H9 (cell line): ENCODE measurements around the gene HIVEP1. TPM values are rescaled to one million over a fixed set of nuclear protein-coding genes. Genes with fewer than 3 reads are reported as not detected.

Experiments
- DNase-seq: peaks from one replicate; pipeline ENCODE4 v3.0.0-alpha.2; 2017
- H2AFZ ChIP-seq: one replicate; pipeline ENCODE4 v1.6.1; 2013; ENCODE audit warnings: mild to moderate bottlenecking, low read length, control low read depth, moderate library complexity
- H2AK5ac ChIP-seq: 2 replicates; pipeline ENCODE4 v1.6.1; 2013; ENCODE audit warnings: low read length, control low read depth, mixed read lengths; ENCODE audit not compliant: insufficient read length
- H2BK120ac ChIP-seq: one replicate; pipeline ENCODE4 v1.6.1; 2013; ENCODE audit warnings: low read depth, mild to moderate bottlenecking, low read length, control low read depth, inconsistent platforms; ENCODE audit not compliant: poor library complexity, severe bottlenecking
- H2BK12ac ChIP-seq: 2 replicates; pipeline ENCODE4 v1.6.1; 2013; ENCODE audit warnings: low read length, control low read depth, mixed read lengths, low read depth; ENCODE audit not compliant: insufficient read length
- H2BK15ac ChIP-seq: 2 replicates; pipeline ENCODE4 v1.6.1; 2013; ENCODE audit warnings: low read depth, low read length, control low read depth
- H2BK20ac ChIP-seq: one replicate; pipeline ENCODE4 v1.6.1; 2013; ENCODE audit warnings: low read depth, mild to moderate bottlenecking, low read length, control low read depth, inconsistent platforms; ENCODE audit not compliant: poor library complexity, severe bottlenecking
- H2BK5ac ChIP-seq: 2 replicates; pipeline ENCODE4 v1.6.1; 2013; ENCODE audit warnings: low read length, control low read depth, mixed read lengths; ENCODE audit not compliant: insufficient read length
- H3K14ac ChIP-seq: 2 replicates; pipeline ENCODE4 v1.6.1; 2013; ENCODE audit warnings: low read length, control low read depth; ENCODE audit not compliant: insufficient read depth
- H3K18ac ChIP-seq: 2 replicates; pipeline ENCODE4 v1.6.1; 2013; ENCODE audit warnings: low read depth, mild to moderate bottlenecking, mixed read lengths, low read length, control low read depth; ENCODE audit not compliant: insufficient read length
- H3K23ac ChIP-seq: 2 replicates; pipeline ENCODE4 v1.6.1; 2013; ENCODE audit warnings: low read length, control low read depth, mixed read lengths, low read depth; ENCODE audit not compliant: insufficient read length
- H3K23me2 ChIP-seq: 2 replicates; pipeline ENCODE4 v1.6.1; 2013; ENCODE audit warnings: low read depth, mild to moderate bottlenecking, mixed read lengths, low read length, control low read depth; ENCODE audit not compliant: insufficient read length, poor library complexity, severe bottlenecking
- H3K27ac ChIP-seq: 2 replicates; pipeline ENCODE4 v1.5.1; 2013; ENCODE audit warnings: low read length, control low read depth, mixed read lengths, low read depth; ENCODE audit not compliant: insufficient read length
- H3K27me3 ChIP-seq: 2 replicates; pipeline ENCODE4 v1.6.1; 2013; ENCODE audit warnings: low read length, control low read depth, inconsistent platforms; ENCODE audit not compliant: insufficient read depth
- H3K4ac ChIP-seq: 2 replicates; pipeline ENCODE4 v1.6.1; 2013; ENCODE audit warnings: low read depth, mild to moderate bottlenecking, control low read depth, inconsistent platforms, low read length, moderate library complexity
- H3K4me1 ChIP-seq: 2 replicates; pipeline ENCODE4 v1.6.1; 2013; ENCODE audit warnings: low read length, control low read depth, inconsistent platforms; ENCODE audit not compliant: insufficient read depth
- H3K4me2 ChIP-seq: 2 replicates; pipeline ENCODE4 v1.6.1; 2013; ENCODE audit warnings: low read length, control low read depth, mixed read lengths; ENCODE audit not compliant: insufficient read length, insufficient read depth
- H3K56ac ChIP-seq: 2 replicates; pipeline ENCODE4 v1.6.1; 2013; ENCODE audit warnings: low read depth, mild to moderate bottlenecking, mixed read lengths, low read length, control low read depth; ENCODE audit not compliant: insufficient read length
- H3K79me1 ChIP-seq: 2 replicates; pipeline ENCODE4 v1.6.1; 2013; ENCODE audit warnings: low read depth, mild to moderate bottlenecking, moderate library complexity, low read length, control low read depth, inconsistent platforms; ENCODE audit not compliant: insufficient read depth, poor library complexity, severe bottlenecking
- H3K79me2 ChIP-seq: 2 replicates; pipeline ENCODE4 v1.6.1; 2013; ENCODE audit warnings: low read length, control low read depth, inconsistent platforms; ENCODE audit not compliant: insufficient read depth
- H3K9ac ChIP-seq: 2 replicates; pipeline ENCODE4 v1.6.1; 2013; ENCODE audit warnings: low read length, control low read depth, mixed read lengths; ENCODE audit not compliant: insufficient read length; ENCODE audit errors: extremely low read depth
- H3K9me3 ChIP-seq: one replicate; pipeline ENCODE4 v1.6.1; 2013; ENCODE audit warnings: low read depth, low read length, inconsistent platforms; ENCODE audit not compliant: control insufficient read depth
- H3T11ph ChIP-seq: one replicate; pipeline ENCODE4 v1.6.1; 2013; ENCODE audit warnings: mild to moderate bottlenecking, low read length, control low read depth, inconsistent platforms
- H4K20me1 ChIP-seq: one replicate; pipeline ENCODE4 v1.6.1; 2013; ENCODE audit not compliant: control insufficient read depth, insufficient read length, insufficient read depth
- H4K5ac ChIP-seq: 2 replicates; pipeline ENCODE4 v1.6.1; 2013; ENCODE audit warnings: low read depth, mild to moderate bottlenecking, mixed read lengths, low read length, control low read depth; ENCODE audit not compliant: insufficient read length
- H4K8ac ChIP-seq: replicated peaks from 2 replicates; pipeline ENCODE4 v1.6.1; 2013; ENCODE audit warnings: low read length, control low read depth, mixed read lengths, low read depth; ENCODE audit not compliant: insufficient read length
- H4K91ac ChIP-seq: 2 replicates; pipeline ENCODE4 v1.6.1; 2013; ENCODE audit warnings: low read depth, mild to moderate bottlenecking, moderate library complexity, mixed read lengths, low read length, control low read depth; ENCODE audit not compliant: insufficient read length
- H3K27ac Mint-ChIP-seq, 3 experiments: 2 replicates in 2 of 3; 3 replicates in 1 of 3; pipeline ENCODE4 v1.8.0; 2020 to 2021; ENCODE audit warnings: mixed read lengths in 3 of 3, mild to moderate bottlenecking in 1 of 3, moderate library complexity in 1 of 3
- H3K27me3 Mint-ChIP-seq: 2 replicates; pipeline ENCODE4 v1.8.0; 2021; ENCODE audit warnings: low read depth, mild to moderate bottlenecking, moderate library complexity, mixed read lengths
- H3K36me3 Mint-ChIP-seq, 3 experiments: 2 replicates in 2 of 3; 3 replicates in 1 of 3; pipeline ENCODE4 v1.8.0; 2020 to 2021; ENCODE audit warnings: low read depth in 3 of 3, mixed read lengths in 3 of 3; ENCODE audit not compliant: insufficient read depth in 1 of 3
- H3K4me1 Mint-ChIP-seq, 2 experiments: 2 replicates each; pipeline ENCODE4 v1.8.0; 2020; ENCODE audit warnings: mixed read lengths in 2 of 2
- H3K4me3 Mint-ChIP-seq, 2 experiments: 2 replicates in 1 of 2; 3 replicates in 1 of 2; pipeline ENCODE4 v1.8.0; 2020 to 2021; ENCODE audit warnings: mild to moderate bottlenecking in 2 of 2, mixed read lengths in 2 of 2, moderate library complexity in 1 of 2
- H3K9me3 Mint-ChIP-seq, 2 experiments: 2 replicates in 1 of 2; 3 replicates in 1 of 2; pipeline ENCODE4 v1.8.0; 2020; ENCODE audit warnings: mild to moderate bottlenecking in 2 of 2, mixed read lengths in 2 of 2, moderate library complexity in 1 of 2
- CTCF ChIP-seq: fragments of 200-600 bp; sonication (generic); conservative IDR thresholded peaks from 3 replicates; pipeline ENCODE4 v1.8.0; 2021; ENCODE audit warnings: antibody characterized with exemption, mild to moderate bottlenecking
- WGBS: extraction: QIAGEN DNeasy Blood & Tissue Kit; methylation state at CpG from one replicate; pipeline ENCODE4 v1.1.7; 2013; ENCODE audit warnings: missing lambda C conversion rate, low lambda C conversion rate, mixed read lengths; ENCODE audit not compliant: insufficient read length; ENCODE audit errors: extremely low coverage; 5-methylcytosine and 5-hydroxymethylcytosine counted together
- total RNA-seq: library from RNA; stranded (reverse); gene quantifications from 2 replicates; pipeline ENCODE4 v1.2.1, GENCODE V29; 2021

Gene HIVEP1
- total RNA-seq, 1 experiment from 2014 or later, result 44.2 TPM

DNA sequence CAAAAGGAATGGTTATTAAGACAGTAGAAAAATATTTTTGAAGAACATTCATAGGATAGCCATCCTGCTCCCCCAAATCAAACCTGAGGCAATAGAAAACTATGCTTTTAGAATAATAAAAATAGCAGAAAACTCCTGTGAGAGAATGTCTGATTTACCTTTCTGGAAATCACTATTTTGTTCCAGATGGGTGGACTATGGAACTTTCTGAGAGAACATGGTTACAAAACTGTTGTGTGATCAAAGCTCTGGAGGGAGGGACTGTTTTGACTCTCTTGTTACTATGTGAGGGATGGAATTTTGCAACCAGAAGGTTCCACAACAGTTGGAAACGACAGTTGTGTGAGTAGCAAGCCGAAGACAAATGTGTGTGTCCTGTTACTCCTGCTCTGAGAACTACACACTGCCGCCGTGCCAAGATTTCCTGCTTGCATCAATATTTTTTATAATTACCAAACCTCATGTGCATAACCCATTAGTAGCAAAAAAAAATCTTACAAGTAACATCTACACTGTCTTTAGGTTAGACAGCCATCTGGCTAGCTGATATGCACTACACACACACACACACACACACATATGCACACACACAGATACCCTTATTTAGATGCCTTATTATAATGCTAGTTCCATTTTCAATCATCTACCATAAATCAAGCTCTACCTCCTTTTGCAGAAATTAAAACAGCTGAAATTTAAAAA is 11.0 kb upstream of the HIVEP1 start:
- H3K14ac ChIP-seq, result no peak overlapping the region
- H3K9me3 Mint-ChIP-seq, result no peaks in the 10 kb centered on the region

More for the DNA sequence above, 11.0 kb upstream of the HIVEP1 start:
- Histone ChIP-seq H2BK12ac (no peak overlapping the region), H3K4ac (no peak overlapping the region), H2BK5ac (no peak overlapping the region), H2AFZ (no peak overlapping the region), H3K27ac (no peak overlapping the region), H3K9me3 (no peaks in the 10 kb centered on the region), H3K9ac (no peak overlapping the region), H3K18ac (no peak overlapping the region), H3K79me1 (no peaks in the 10 kb centered on the region), H3K4me2 (no peak overlapping the region), H2BK15ac (no peak overlapping the region), H3K23me2 (no peaks in the 10 kb centered on the region), H3K23ac (no peak overlapping the region), H4K5ac (no peak overlapping the region), H4K8ac (no peak overlapping the region), H3K4me1 (peaks cover 2% of the 10 kb centered on the region; the same call in 1 of the 2 replicates), H3K79me2 (no peaks in the 10 kb centered on the region), H4K91ac (no peak overlapping the region), H2BK120ac (no peak overlapping the region), H2BK20ac (no peak overlapping the region), H3K56ac (no peak overlapping the region), H2AK5ac (no peak overlapping the region), H3T11ph (no peak overlapping the region), H4K20me1 (no peaks in the 10 kb centered on the region), H3K27me3 (no peaks in the 10 kb centered on the region)
- TF ChIP-seq CTCF, result no peak
- Mint-ChIP-seq H3K4me3 (no peak overlapping the region), H3K27me3 (no peaks in the 10 kb centered on the region), H3K4me1 (no peaks in the 10 kb centered on the region), H3K27ac (no peak overlapping the region), H3K36me3 (no peaks in the 10 kb centered on the region; a peak in 1 of 7 replicates)
- WGBS, result no CpG with 5 or more reads among the region's 4 CpGs
- DNase-seq, result no peak
